ENCODE data around the gene HPGDS.
A peak's percentile ranks its signal among the peaks of the same experiment; 100 is the strongest.
"Not testable (repeated sequence)": the region's sequence is repeated elsewhere in the genome, so short reads cannot be mapped to it uniquely, and the experiment has no call there.

The HPGDS gene

GRCh38 chr4:94356444-94356843, 13.8 kb upstream of the HPGDS start:
- no peak for DNase-seq

GRCh38 chr4:94354474-94354896, 11.8 kb upstream of the HPGDS start:
- DNase-seq = no peak

DNA sequence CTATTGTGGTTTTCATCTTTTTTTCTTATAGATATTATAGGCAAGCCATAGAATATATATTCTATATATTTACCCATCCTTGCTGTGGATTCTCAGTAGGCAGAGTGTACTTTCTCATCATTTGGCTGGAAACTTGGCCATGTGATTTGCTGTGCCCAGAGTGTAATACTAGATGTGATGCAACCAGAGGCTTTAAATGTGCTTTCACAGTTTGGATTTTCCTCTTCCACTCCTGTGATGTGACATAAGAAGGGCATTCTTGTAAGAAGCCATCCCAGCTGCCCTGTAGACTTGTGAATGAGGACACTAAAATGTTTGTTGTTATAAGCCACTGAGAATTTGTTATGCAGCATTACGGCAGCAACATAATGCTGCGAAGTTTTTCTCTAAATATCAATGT, 10.4 kb upstream of the HPGDS start:
- DNase-seq = no peak

GRCh38 chr4:94352163-94352562, 9.5 kb upstream of the HPGDS start:
- no peak for DNase-seq

- DNase-seq = no peak
Measured at GRCh38 chr4:94351319-94351718, 8.7 kb upstream of the HPGDS start.

GRCh38 chr4:94350095-94350494, 7.5 kb upstream of the HPGDS start:
- no peak for DNase-seq

DNA sequence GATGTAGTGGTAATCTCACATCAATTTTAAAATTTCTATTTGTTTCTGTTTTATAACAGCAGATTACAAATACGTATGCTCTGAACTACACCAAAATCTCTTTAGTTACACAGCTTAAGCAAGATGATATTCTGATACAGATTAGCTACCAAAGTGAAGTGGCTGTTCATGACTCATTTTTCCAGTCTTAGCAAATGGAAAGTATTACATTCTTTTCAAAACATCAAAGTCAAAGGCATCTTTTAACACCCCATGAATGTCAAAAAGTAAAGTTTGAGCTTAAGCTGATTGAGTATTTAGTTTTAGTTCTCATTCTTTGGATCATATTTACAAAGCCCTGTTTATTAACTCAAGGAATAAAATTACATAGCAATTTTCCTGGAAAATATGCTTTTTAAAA, 6.6 kb upstream of the HPGDS start:
- peak in 1 of 5 experiments; percentile 28 for DNase-seq

- no peak for DNase-seq
Measured at GRCh38 chr4:94348666-94349065, 6.0 kb upstream of the HPGDS start.

DNA sequence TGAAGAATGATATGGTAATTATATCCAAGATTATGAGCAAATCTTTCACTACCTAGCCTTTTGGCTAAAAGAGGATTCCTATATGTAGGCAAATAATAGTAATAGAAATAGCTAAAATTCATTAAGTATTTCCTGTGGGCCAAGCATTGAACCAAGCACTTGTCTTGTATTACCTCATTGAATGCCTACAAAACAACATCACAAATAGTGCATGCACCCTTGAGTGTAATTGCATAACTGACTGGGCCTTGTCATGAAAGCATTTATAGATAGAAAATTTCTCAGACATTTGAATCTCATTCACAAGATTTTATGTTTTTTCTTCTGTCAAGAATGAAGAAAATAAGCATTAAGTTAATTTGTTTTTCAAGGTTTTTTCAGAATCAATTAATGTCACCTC, 3.9 kb upstream of the HPGDS start:
- DNase-seq = no peak

DNA sequence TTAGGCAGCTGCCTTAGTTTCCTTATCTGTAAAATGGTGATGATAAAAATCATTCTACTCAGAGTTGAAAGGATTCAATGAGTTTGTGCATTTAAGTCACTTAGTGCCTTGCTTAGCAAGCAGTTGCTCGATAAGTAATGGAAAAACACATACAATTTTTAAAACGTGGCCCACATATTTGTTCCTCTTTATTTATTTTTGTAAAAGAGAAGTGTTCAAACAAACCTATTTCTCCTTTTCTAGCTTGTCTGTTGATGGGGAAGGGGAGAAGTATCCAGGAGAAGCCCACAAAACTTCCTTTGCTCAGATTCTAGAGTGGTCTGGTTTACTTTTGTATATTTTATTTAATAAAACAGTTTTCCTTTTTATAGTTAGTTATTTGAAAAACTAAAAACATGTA, 3.3 kb upstream of the HPGDS start:
- DNase-seq = no peak

DNA sequence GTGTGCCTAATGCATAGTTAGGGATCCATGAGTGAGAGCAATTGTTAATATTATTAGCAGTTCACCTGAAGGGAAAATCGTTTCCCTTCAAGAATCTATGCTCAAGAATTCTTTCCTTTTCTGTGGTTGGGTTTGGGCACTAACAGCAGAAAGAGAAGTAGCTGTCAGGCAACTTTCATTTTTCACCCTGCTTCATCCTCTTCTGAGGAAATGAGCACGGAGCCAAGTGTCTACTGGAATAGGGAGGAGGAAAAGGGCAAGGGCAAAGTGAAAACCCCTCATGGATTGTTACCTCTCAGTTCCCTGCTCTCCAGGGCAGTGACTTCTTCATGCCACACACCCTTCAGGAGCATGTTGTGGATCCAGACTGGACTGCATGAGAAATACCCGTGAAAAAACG, 2.6 kb upstream of the HPGDS start:
- no peak for DNase-seq

- DNase-seq = no peak
Measured at GRCh38 chr4:94344457-94344856, 1.8 kb upstream of the HPGDS start.

DNA sequence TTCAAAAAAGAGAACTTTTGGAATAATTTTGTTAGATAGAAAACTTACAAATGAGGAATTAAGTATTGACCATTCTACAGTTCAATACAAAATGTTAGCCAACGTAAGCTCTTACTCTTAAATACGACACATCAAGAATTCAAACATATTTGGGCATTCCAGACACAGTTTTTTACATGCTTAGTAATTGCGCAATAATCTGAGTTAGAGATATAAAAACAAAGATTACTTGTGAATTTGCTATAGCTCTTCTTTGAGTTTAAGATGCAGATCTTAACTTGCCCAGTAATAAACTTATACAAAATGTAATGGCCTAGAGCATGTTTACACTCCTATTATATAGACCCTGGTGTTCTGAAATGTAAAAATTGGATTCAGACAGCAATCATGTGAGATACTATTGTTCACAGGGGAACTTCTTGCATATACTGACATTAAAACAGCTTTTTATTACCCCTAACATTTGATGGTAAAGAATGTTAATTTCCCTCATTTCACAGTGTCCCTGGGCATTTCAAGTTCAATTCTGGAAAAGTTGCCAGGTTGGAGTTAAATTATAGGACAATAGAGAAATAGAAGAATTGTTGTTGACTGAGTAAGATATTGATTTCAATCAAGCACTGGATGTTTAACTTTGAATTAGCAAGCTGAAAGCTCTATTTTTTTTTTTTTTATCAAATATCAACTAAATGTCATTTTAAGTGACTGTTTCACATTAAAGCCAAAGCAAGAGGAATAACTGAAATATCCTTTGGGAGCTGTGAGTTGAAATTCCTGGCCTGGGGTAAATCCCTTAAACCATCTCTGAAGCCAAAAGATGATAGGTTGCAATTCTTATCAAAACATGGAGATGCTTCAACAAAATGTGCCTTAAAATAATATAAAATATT, 910 bp downstream of the HPGDS start:
- DNase-seq = no peak

DNA sequence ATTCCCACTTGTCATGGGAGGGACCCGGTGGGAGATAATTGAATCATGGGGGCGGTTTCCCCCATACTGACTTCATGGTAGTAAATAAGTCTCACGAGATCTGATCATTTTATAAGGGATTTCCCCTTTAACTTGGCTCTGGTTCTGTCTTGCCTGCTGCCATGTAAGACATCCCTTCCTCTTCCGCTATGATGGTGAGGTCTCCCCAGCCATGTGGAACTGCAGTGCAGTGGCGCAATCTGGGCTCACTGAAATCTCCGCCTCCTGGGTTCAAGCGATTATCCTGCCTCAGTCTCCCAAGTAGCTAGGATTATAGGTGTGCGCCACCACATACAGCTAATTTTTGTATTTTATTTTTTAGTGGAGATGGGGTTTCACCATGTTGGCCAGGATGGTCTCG, 2.9 kb downstream of the HPGDS start:
- DNase-seq = peak in 1 of 5 experiments; percentile 85

- peak in 1 of 5 experiments; percentile 92 for DNase-seq
Measured at GRCh38 chr4:94338681-94339351, 3.8 kb downstream of the HPGDS start.

GRCh38 chr4:94336791-94337190, 5.8 kb downstream of the HPGDS start:
- DNase-seq = not testable (repeated sequence)

DNA sequence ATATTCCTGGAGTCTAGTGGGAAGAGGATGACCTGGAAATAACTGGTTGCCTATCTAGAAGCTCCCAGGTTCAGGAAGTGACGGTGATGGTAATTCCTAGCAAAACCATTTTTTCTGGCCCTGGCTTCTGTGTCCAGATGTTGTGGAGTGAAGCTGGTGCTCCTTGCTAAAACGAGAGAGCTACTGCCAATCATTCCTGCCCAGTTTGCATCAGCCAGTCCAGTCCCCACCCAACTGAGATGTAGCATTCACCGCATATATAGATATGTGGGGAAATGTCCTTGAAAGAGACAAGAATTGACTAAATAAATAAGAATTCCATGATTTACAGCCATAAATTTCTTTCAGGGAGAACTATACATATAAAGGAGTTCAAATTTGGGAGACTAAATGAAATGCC, 6.3 kb downstream of the HPGDS start:
- DNase-seq = no peak

- no peak for DNase-seq
Measured at GRCh38 chr4:94334962-94335361, 7.7 kb downstream of the HPGDS start.

- DNase-seq = no peak
Measured at GRCh38 chr4:94334476-94334875, 8.2 kb downstream of the HPGDS start.

- no peak for DNase-seq
Measured at GRCh38 chr4:94333866-94334265, 8.8 kb downstream of the HPGDS start.

DNA sequence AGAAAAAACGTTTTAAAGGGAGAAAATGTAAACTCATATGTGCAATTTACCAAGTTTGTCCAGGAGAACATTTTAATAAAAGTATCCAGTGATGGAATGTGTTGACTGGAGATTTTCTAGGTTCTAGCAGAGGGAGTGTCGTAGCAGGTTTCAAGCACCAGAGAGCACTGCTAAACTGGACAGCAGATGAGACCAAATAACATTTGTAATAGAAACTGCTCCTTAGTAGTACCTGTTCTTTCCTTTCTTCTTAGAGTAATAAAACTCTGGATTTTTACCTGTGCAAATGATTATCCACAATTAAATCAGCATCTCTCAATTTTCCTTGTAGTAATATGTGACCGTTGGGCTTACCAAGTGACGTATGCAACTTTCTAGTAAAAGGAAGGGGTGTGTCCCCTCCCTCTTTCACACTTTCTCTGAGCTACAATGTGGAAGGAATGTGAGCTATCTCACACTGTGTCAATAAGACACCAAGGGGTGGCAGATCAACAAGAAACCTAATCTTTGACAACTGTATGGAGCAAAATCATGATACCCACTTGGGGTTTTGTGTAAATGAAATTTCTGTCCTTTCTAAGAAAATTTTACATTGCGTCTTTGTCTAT, 9.5 kb downstream of the HPGDS start:
- DNase-seq = no peak

DNA sequence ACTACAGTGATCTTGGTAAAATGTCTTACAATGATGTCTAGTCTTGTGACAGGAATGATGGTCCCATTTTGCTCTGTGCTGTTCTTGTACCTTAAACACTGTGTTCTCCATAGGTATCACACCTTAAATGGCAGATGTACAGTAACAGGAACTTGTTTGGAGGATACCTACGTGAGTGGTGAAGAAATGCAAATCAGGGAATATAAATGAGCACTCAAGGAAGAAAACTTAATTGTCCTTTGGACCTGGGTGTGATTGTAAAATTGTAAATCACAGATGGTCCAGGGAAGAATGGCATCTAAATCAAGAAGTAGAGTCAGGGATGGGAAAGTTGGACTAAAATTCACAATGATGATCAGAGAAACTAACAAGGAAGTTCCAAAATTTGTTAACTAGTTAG, 12.7 kb downstream of the HPGDS start:
- no peak for DNase-seq

- no peak for DNase-seq
Measured at GRCh38 chr4:94325835-94326234, 16.8 kb downstream of the HPGDS start.

- DNase-seq = not testable (repeated sequence)
Measured at GRCh38 chr4:94319927-94320326, 22.7 kb downstream of the HPGDS start.

Data from T-helper 2 cell (primary cell).